ENCODE measurements around the gene TEKTIP1. TPM values are rescaled to one million over a fixed set of nuclear protein-coding genes. Genes with fewer than 3 reads are reported as not detected.
A peak's percentile ranks its signal among the peaks of the same experiment; 100 is the strongest.
"Not testable (repeated sequence)": the region's sequence is repeated elsewhere in the genome, so short reads cannot be mapped to it uniquely, and the experiment has no call there.

The TEKTIP1 gene
- total RNA-seq, 2 experiments from 2014 or later: 1.2 to 2.2 TPM

DNA sequence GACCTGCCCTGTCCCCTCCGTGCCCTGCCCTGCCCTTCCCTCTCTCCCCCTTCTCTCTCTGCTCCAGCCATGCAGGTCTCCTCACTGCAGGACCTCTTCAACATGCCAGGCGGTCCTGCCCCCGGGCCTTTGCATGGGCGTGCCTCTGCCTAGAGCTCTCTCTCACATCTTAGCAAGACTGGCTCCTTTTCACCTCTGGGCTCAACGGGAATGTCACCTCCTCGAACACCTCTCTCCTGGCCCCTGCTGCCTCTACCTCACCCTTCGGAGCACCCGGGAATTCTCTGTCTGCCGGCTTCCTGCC, 12.8 kb downstream of the TEKTIP1 start:
- Mint-ChIP-seq H3K4me1 (peaks cover 29% of the 10 kb centered on the region), H3K9me3 (no peaks in the 10 kb centered on the region), H3K36me3 (peaks cover 16% of the 10 kb centered on the region), H3K27ac (no peak overlapping the region), H3K27me3 (no peaks in the 10 kb centered on the region), H3K4me3 (no peak overlapping the region)
- DNase-seq: no peak

DNA sequence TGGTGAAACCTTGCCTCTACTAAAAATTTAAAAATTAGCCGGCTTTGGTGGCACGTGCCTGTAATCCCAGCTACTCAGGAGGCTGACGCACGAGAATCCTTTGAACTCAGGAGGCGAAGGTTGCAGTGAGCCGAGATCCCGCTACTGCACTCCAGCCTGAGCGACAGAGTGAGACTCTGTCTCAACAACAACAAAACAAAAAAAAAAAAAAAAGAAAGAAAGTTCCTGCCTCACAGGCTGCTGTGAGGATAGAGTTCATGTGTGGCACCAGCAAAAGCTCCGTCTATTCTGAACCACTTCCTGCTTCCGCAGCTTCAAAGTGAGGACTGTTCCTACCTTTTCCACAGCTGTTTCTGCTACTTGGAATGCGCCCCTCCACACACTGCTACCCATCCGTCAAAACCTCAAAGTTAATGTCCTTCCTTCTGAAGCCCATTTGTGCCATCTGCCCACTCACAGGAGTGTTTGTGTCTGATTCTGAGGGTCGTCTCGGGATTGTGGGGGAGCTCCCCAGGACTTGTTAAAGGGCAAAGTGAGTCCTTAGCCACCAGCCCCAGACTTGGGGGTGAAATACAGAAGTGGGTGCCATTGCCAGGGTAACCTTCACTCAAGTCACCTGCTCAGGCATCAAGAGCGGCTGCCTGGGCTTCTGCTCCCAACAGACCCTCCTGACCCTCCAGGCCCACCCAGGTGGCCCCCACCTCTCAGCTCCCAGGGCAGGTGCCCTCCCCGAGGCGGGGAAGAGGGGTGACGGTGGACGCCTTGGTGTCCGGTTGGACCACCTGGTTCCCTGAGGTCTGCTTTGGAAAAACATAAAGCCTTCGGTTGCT, 15.5 kb downstream of the TEKTIP1 start:
- DNase-seq: no peak
- peak overlapping the region; percentile 89 for H3K27ac Mint-ChIP-seq
- no peaks in the 10 kb centered on the region for H3K9me3 Mint-ChIP-seq
- peaks cover 32% of the 10 kb centered on the region for H3K4me1 Mint-ChIP-seq
- H3K36me3 Mint-ChIP-seq: peaks cover 16% of the 10 kb centered on the region
- H3K4me3 Mint-ChIP-seq: peak overlapping the region; percentile 93
- no peaks in the 10 kb centered on the region for H3K27me3 Mint-ChIP-seq

DNA sequence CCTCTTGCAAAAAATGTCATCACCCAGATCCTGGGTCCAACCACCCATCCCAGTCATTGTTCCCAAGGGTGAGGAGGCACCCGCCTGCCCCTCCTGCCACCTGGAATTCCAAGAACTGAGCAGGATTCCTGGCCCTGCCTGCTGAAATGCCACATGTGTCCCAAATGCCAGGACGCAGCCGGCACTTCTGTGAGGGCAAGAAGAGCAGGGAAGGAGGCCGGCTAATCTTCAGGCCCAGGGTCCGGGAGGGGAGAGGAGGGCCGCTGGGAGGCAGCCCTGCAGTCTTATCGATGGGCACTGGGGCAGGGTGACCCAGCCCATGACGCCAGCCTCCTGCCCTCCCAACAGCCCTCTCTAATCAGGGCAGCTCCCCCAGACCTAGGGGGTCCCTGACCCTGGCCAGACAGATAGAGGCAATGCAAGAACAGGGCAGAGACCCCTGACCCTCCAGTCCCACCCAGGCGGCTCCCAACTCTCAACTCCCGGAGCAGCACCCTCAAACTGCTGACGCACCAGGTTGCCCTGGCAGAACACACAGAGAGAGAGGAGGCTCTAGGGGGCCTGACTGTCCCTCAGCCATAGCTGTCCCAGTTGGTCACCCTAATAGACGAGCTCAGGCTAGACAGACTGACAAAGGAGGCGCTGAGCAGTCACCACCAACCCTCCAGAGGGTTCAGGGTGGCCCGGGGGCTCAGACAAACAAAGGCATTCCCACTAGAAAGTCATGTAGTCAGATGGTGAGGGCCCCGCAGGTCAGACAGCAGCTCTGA, 16.9 kb downstream of the TEKTIP1 start:
- H3K4me1 Mint-ChIP-seq: peaks cover 32% of the 10 kb centered on the region
- H3K27ac Mint-ChIP-seq: peak overlapping the region; percentile 79
- H3K9me3 Mint-ChIP-seq: no peaks in the 10 kb centered on the region
- H3K4me3 Mint-ChIP-seq: peak overlapping the region; percentile 93
- DNase-seq: no peak
- peaks cover 12% of the 10 kb centered on the region for H3K36me3 Mint-ChIP-seq
- no peaks in the 10 kb centered on the region for H3K27me3 Mint-ChIP-seq

DNA sequence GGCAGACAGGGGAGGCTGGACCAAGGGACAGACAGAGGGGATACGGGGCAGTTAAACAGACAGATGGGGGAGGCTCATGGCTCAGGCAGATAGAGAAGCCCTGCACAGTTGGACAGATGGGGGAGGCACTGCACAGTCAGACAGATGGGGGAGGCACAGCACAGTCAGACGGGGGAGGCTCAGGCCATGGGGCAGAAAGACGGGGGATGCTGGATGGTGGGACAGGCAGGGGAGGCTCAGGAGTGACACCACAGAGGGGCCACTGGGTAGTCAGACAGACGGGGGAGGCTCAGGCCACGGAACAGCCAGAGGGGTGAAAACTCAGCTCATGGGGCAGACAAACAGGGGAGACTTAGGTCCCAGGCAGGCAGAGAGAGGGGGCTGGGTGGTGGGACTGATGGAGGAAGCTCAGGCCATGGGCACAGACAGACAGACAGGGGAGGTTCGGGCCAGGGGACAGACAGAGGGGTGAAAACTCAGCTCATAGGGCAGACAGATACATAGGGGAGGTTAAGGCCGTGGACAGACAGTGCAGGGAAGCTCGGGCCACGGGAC, 17.5 kb downstream of the TEKTIP1 start:
- Mint-ChIP-seq H3K27ac (peak overlapping the region; percentile 79), H3K4me1 (peaks cover 31% of the 10 kb centered on the region), H3K9me3 (no peaks in the 10 kb centered on the region), H3K4me3 (peak overlapping the region; percentile 93), H3K27me3 (no peaks in the 10 kb centered on the region), H3K36me3 (peaks cover 12% of the 10 kb centered on the region)
- DNase-seq: no peak

DNA sequence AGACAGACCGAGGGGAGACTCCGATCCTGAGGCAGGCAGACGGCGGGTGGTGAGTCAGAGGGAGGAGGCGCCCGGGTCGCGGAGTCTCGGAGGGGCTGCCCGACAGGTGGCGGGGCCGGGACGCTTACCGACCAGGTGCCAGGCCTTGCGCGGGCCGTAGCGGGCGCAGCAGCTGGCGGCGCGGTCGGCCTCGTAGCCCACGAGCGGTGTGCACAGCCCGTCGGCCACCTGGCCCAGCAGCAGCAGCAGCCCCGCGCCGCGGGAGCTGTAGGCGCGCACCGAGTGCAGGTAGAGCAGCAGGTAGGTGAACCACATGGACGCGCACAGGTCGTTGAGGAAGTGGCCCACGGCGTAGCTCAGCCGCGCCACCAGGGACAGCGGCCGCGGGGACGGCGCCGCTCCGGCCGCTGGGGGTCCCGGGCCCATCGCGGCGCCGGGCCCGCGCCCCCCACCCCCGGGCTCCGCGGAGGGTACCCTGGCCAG, 18.0 kb downstream of the TEKTIP1 start:
- H3K36me3 Mint-ChIP-seq: peaks cover 12% of the 10 kb centered on the region
- peaks cover 26% of the 10 kb centered on the region for H3K4me1 Mint-ChIP-seq
- H3K4me3 Mint-ChIP-seq: peak overlapping the region; percentile 93
- DNase-seq: peak; percentile 82
- no peaks in the 10 kb centered on the region for H3K9me3 Mint-ChIP-seq
- H3K27me3 Mint-ChIP-seq: no peaks in the 10 kb centered on the region
- peak overlapping the region; percentile 79 for H3K27ac Mint-ChIP-seq

DNA sequence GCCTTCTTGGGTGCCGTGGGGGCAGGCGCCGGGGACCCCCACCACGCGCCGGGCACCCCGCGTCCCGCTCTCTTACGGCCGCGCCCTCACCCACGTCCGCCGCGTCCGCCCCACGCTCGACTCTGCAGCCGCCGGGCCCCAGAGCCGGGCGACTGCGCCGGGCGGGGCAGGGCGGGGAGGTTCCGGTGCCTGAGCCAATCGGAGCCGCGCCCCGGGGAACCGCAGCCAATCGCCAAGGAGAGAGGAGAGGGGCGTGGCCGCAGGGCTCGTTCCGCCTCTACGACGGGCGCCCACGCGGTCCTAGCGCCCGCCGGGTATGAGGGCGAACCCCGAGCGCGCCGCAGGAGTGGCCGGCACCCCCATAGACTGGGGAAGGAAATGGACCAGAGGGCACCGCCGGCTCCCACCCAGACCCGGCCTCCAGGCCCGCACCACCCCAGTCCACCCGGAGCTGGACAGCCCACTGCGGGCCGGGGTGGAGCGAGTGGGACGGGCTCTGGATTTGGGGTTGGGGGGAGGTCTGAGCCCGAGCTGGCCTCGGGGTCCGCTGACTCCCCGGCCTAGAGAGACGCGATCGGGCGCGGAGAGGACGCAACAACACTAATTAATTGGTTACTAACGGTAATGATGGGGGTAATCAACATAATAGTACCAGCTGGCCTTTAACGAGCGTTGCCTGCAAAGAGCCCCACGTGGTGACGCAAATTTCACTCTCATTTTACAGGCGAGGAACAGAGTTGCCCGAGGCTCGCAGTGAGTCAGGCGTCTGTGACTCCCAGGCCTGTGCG, 18.7 kb downstream of the TEKTIP1 start, which contains the start of gene MFSD12:
TSS of gene MFSD12 (minus strand) at position 126 of the 788 bp plus-strand sequence. CDS start 183 bp downstream, outside the sequence.
- Mint-ChIP-seq H3K27ac (peak within 1 kb of the TSS; percentile 85), H3K4me1 (peaks cover 26% of the 10 kb centered on the region), H3K27me3 (no peaks in the 10 kb centered on the region), H3K9me3 (no peaks in the 10 kb centered on the region), H3K4me3 (peak within 1 kb of the TSS; percentile 93), H3K36me3 (peaks cover 12% of the 10 kb centered on the region)
- DNase-seq: peak; percentile 98

DNA sequence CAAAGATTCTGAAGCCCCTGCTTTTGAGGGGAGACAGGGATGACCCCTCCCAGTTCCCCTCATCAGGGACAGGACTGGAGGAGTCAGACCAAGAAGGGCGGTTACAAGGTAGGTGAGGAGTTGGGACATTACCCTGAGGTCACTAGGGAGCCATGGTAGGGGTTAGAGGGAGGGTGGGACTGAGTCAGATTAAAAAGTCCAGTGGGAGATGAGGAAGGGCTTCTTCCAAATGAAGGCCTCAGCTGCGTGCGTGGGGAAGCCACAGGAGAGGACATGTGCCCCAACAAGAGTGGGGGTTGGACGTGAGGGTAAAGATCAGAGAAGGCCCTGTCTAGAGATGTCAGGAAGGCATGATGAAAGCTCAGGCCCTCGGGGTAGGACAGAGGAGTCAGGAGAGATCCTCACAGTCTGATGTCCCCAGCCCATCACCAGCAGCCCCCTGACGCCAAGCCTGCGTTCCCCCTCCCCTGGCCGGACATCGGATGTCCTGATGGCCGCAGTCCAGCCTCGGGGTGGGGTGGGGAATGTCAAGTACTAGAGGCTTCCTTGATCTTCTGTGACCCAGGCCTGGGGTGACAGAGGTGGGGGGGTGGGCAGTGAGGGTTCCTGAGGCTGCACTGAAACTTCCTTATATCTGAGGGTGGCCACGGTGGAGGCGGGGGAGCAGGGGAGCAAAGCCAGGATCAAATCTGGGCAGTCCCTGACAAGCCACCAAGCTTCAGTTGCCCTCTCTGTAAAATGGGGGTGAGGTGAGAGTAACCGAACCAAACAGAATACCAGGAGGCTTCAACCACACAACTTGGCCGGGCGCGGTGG, 24.9 kb downstream of the TEKTIP1 start:
- Mint-ChIP-seq H3K36me3 (no peaks in the 10 kb centered on the region), H3K27ac (no peak overlapping the region), H3K9me3 (no peaks in the 10 kb centered on the region), H3K4me3 (no peak overlapping the region), H3K27me3 (no peaks in the 10 kb centered on the region), H3K4me1 (no peaks in the 10 kb centered on the region)
- no peak for DNase-seq

DNA sequence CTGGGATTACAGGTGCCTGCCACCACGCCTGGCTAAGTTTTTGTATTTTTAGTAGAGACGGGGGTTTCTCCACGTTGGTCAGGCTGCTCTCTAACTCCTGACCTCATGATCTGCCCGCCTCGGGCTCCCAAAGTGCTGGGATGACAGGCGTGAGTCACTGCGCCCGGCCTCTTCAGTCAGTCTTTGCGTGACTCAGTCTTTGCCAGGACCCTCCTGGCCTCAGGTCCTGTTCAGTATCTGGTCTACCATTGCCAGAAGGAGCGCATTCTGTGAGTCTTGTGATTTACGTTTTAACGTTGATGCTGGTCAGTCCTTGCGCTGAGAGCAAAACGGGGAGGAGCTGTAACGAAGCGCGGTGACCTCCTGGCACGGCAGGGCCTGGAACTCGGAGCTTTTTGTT, 26.2 kb downstream of the TEKTIP1 start:
- Mint-ChIP-seq H3K4me3 (no peak overlapping the region), H3K4me1 (no peaks in the 10 kb centered on the region), H3K27me3 (no peaks in the 10 kb centered on the region), H3K36me3 (no peaks in the 10 kb centered on the region), H3K27ac (no peak overlapping the region), H3K9me3 (no peaks in the 10 kb centered on the region)
- DNase-seq: no peak

DNA sequence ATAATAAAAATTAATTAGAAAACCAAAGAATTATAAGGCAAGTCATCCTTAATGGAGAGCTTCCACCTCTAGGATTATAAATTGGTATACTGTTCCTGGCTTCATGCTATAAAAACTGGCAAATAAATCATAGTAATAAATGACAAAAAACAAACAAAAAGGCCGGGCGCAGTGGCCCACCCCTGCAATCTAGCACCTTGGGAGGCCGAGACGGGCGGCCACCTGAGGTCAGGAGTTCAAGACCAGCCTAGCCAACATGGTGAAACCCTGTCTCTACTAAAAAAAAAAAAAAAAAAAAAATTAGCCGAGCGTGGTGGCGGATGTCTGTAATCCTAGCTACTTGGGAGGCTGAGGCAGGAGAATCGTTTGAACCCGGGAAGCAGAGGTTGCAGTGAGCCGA, 31.1 kb downstream of the TEKTIP1 start:
- not testable (repeated sequence) for H3K27me3 Mint-ChIP-seq, H3K4me3 Mint-ChIP-seq, H3K36me3 Mint-ChIP-seq, DNase-seq, H3K9me3 Mint-ChIP-seq, H3K4me1 Mint-ChIP-seq, H3K27ac Mint-ChIP-seq

DNA sequence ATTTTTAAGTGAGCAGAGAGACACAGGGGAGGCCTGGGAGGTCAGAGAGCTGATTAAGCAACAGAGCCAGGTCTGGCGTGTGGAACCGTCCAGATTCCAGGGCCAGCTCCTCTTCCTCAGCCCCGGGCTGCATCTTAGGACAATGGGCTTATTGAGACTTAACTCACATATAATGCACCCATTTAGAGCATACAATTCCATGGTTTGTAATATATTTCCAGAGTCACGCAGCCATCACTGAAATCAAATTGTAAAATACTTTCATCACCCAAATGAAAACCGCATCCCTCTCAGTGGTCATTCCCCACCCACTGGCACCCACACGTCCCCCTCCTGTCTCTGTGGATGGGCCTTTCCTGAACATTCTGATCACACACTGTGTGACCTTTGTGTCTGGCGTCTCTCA, 31.6 kb downstream of the TEKTIP1 start:
- Mint-ChIP-seq H3K27me3 (no peaks in the 10 kb centered on the region), H3K27ac (no peak overlapping the region), H3K9me3 (no peaks in the 10 kb centered on the region), H3K4me3 (no peak overlapping the region), H3K4me1 (peaks cover 7% of the 10 kb centered on the region), H3K36me3 (peaks cover 11% of the 10 kb centered on the region)
- DNase-seq: no peak

DNA sequence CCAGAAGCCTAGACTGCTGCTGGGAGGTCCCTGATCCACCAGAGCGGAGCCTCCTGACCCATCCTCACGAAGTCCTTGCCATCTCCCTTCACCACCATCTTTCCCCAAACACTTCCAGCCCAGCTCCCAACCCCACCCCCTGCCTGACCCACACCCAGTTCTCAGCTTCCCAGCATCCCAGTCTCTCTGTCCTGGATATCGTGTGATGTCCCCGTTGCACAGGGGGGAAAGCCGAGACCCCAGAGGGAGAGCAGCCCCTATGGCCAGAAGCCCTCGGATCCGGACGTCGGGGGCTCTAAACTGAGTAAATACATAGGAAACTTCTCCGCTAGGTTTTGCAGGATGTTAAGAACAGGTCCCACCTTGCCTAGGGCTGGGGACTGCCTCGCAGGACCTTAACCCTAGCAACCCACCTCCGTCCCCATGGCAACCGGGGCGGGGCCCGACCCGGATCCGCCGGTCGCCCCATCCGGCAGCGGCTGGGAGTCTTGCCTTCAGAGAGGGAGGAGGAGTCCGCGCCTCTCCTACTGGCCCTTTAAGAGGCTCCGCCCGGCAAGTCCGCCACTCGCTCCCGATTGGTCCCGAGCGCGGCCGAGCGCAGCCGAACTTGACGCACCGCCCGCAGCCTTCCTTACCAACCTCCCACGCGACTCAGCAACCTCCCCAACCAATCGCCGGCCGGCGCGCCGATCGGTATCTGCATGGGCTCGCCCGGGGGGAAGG, 33.3 kb downstream of the TEKTIP1 start:
- peak overlapping the region; percentile 71 for H3K4me3 Mint-ChIP-seq
- peaks cover 7% of the 10 kb centered on the region for H3K4me1 Mint-ChIP-seq
- no peaks in the 10 kb centered on the region for H3K9me3 Mint-ChIP-seq
- H3K27me3 Mint-ChIP-seq: no peaks in the 10 kb centered on the region
- peak overlapping the region; percentile 11 for H3K27ac Mint-ChIP-seq
- peaks cover 11% of the 10 kb centered on the region for H3K36me3 Mint-ChIP-seq
- peak; percentile 100 for DNase-seq

DNA sequence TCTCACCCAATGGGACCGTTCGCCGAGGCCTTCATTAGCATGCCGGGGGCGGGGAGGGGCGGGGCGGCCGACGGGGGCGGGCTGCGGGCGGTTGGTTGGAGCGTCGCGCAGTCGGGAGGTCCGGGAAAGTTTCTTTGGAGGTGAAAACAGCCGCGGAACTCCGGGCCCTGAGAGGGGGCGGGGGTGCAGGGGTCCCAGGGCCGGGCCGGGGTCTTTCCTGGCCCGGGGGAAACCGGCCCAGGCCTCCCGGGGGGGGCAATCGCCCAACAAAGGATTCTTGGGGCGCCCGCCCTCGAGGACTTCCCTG, 33.8 kb downstream of the TEKTIP1 start, which contains the start of gene HMG20B:
TSS of gene HMG20B (plus strand) at position 90 of the 307 bp plus-strand sequence. CDS start 366 bp downstream, outside the sequence.
- H3K27me3 Mint-ChIP-seq: no peaks in the 10 kb centered on the region

DNA sequence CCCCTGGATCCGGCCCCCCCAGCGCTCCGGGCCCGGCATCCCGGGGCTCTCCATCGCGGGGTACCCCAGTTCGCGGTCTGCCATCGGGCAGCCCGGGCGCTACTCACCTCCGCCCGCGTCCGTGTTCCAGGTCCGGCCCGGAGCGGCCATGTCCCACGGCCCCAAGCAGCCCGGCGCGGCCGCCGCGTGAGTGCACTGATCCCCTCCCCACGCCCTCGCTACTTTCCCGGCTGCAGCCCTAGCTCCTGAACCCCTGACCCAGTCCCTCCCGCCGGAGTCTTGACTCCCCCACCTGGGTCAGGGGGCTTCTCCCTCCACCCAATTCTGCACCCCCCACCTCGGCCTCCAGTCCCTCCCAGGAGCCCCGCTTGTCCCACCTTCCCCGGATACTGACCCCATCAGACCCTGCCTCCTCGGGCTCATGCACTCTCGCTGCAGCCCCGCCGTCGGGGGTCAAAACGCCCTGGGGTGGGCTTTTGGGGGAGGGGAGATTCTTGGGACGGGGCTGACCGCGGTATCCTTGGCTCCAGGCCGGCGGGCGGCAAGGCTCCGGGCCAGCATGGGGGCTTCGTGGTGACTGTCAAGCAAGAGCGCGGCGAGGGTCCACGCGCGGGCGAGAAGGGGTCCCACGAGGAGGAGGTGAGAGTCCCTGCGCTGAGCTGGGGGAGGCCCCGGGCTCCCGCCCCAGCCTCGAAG, 34.3 kb downstream of the TEKTIP1 start:
- Mint-ChIP-seq H3K4me3 (peak overlapping the region; percentile 78), H3K4me1 (peaks cover 7% of the 10 kb centered on the region), H3K36me3 (peaks cover 11% of the 10 kb centered on the region), H3K27ac (peak overlapping the region; percentile 54), H3K27me3 (no peaks in the 10 kb centered on the region), H3K9me3 (no peaks in the 10 kb centered on the region)
- DNase-seq: no peak

More for the DNA sequence above, 33.8 kb downstream of the TEKTIP1 start, which contains the start of gene HMG20B:
- peak within 1 kb of the TSS; percentile 54 for H3K27ac Mint-ChIP-seq
- H3K9me3 Mint-ChIP-seq: no peaks in the 10 kb centered on the region
- peaks cover 7% of the 10 kb centered on the region for H3K4me1 Mint-ChIP-seq
- peaks cover 11% of the 10 kb centered on the region for H3K36me3 Mint-ChIP-seq
- H3K4me3 Mint-ChIP-seq: peak within 1 kb of the TSS; percentile 78
- DNase-seq: peak; percentile 43
